Measurements from ENCODE around the gene IL31RA. TPM values are rescaled to one million over a fixed set of nuclear protein-coding genes. Genes with fewer than 3 reads are reported as not detected.
"Not testable (repeated sequence)": the region's sequence is repeated elsewhere in the genome, so short reads cannot be mapped to it uniquely, and the experiment has no call there.

IL31RA gene
- total RNA-seq, 1 experiment from 2014 or later, result not detected

DNA sequence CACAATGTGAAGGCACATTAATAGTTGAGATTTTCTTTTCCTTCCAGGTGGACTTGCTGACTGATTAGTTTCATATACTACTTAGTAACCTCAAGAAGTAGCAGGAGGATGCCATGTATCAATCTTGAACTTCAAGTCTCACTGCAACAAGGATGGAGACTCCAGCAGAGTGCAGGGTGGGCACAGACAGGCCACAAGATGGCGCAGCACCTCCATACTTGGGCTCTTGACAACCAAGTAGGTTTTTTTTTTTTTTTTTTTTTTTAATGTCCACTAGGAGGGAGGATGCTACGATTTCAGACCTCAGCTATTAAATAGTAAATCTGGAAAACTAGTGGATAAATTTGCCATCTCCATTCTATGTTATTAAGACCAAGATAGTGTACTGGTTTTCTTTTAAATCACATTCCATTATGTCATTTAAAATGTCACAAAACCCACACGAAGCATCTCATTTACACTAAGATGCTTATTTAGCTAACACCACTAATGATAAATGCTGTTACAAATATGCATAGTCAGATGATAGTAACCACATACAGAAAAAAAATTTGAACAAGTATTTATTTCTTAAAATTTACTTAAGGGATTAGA is 85.0 kb downstream of the IL31RA start:
- Mint-ChIP-seq H3K4me1 (no peaks in the 10 kb centered on the region), H3K9me3 (no peaks in the 10 kb centered on the region), H3K36me3 (no peaks in the 10 kb centered on the region), H3K27me3 (ENCODE audit: low read depth) (no peaks in the 10 kb centered on the region), H3K4me3 (no peak overlapping the region), H3K27ac (no peak overlapping the region)
- no peak for TF ChIP-seq RORB (CRISPR knock-in tag; IDR thresholded peaks at IDR 0.05)
- TF ChIP-seq ETV6 (CRISPR knock-in tag; IDR thresholded peaks at IDR 0.05), result no peak
- TF ChIP-seq FOXP1 (CRISPR knock-in tag; IDR thresholded peaks at IDR 0.05; ENCODE audit: borderline replicate concordance), result no peak
- peak; percentile 49; the same call in 1 of the 2 replicates for TF ChIP-seq CTCF (IDR thresholded peaks at IDR 0.05)
- no peak for TF ChIP-seq ATF6 (CRISPR knock-in tag; IDR thresholded peaks at IDR 0.05)
- TF ChIP-seq, protein P1, sequence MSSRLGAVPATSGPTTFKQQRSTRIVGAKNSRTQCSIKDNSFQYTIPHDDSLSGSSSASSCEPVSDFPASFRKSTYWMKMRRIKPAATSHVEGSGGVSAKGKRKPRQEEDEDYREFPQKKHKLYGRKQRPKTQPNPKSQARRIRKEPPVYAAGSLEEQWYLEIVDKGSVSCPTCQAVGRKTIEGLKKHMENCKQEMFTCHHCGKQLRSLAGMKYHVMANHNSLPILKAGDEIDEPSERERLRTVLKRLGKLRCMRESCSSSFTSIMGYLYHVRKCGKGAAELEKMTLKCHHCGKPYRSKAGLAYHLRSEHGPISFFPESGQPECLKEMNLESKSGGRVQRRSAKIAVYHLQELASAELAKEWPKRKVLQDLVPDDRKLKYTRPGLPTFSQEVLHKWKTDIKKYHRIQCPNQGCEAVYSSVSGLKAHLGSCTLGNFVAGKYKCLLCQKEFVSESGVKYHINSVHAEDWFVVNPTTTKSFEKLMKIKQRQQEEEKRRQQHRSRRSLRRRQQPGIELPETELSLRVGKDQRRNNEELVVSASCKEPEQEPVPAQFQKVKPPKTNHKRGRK (CRISPR knock-in tag; IDR thresholded peaks at IDR 0.05; ENCODE audit: borderline replicate concordance), result no peak
- TF ChIP-seq, protein P2, sequence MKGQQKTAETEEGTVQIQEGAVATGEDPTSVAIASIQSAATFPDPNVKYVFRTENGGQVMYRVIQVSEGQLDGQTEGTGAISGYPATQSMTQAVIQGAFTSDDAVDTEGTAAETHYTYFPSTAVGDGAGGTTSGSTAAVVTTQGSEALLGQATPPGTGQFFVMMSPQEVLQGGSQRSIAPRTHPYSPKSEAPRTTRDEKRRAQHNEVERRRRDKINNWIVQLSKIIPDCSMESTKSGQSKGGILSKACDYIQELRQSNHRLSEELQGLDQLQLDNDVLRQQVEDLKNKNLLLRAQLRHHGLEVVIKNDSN (CRISPR knock-in tag; IDR thresholded peaks at IDR 0.05), result no peak
- no peak for TF ChIP-seq TP53 (CRISPR knock-in tag; IDR thresholded peaks at IDR 0.05)
- peak; percentile 79 for ATAC-seq
- CTCF ChIA-PET, result interaction anchor here (0.6 to 3.5 kb wide), 53 partner anchors 10 to 1374 kb away, joined by 3 to 29 read pairs (median 4); no protein-coding TSS in a partner anchor
- POLR2A ChIA-PET, result interaction anchor here (0.6 kb wide), 1 partner anchor 829 kb away, joined by 3 read pairs; no protein-coding TSS in a partner anchor
- DNase-seq (ENCODE audit: low spot score), result peak; percentile 86

- H3K27ac Mint-ChIP-seq; POLR2A ChIA-PET; H3K27me3 Mint-ChIP-seq (ENCODE audit: low read depth); H3K4me3 Mint-ChIP-seq; DNase-seq (ENCODE audit: low spot score); H3K36me3 Mint-ChIP-seq; ATAC-seq; H3K9me3 Mint-ChIP-seq; H3K4me1 Mint-ChIP-seq: not testable (repeated sequence)
- CTCF ChIA-PET, result interaction anchor here (3.5 kb wide), 1 partner anchor 264 kb away, joined by 29 read pairs; no protein-coding TSS in a partner anchor
These were observed 86.4 kb downstream of the IL31RA start for GRCh38 chr5:55937598-55937997.

DNA sequence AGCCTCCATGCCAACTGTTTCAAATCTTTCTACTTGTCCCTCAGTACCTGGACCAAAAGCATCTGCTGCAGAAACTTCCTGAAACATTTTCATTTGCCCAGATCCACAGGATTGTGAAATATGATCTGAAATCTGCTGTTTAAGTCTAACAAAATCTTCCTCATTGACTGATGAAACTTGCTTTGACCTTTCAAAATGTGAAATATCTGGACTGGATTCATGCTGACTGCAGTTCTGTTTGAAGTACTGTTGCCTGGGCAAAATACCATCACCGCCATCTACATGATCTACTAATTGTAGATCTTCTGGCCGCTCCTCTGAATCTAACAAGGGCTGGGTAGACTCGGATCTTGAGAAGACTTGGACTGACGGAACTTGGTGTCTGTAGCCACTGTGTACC is 90.0 kb downstream of the IL31RA start:
- ATAC-seq; POLR2A ChIA-PET; H3K9me3 Mint-ChIP-seq; H3K27me3 Mint-ChIP-seq (ENCODE audit: low read depth); H3K4me3 Mint-ChIP-seq; DNase-seq (ENCODE audit: low spot score); H3K4me1 Mint-ChIP-seq; H3K27ac Mint-ChIP-seq; CTCF ChIA-PET; H3K36me3 Mint-ChIP-seq: not testable (repeated sequence)

DNA sequence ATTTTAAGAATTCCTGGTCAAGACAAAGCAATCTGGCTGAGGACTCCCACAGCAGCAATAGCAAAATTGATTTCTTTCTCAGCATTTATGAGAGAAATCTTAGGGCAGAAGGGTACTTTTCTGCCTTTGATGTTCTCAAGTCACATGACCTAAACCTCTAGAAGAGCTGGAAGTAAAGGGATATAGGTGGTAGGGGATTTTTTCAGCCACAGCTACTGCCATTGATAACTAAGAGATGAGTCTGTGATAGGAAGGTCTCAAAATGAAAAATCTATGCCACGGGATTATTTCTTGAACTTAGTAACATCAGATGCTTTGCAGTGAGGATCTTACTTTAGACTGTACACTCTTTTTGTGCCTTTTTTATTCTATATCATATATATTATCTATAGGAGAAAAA is 108.1 kb downstream of the IL31RA start:
- H3K4me3 Mint-ChIP-seq, result no peak overlapping the region
- ChIA-PET CTCF (no interaction called here), POLR2A (no interaction called here)
- no peaks in the 10 kb centered on the region for H3K4me1 Mint-ChIP-seq
- no peak for TF ChIP-seq CREB1 (CRISPR knock-in tag; IDR thresholded peaks at IDR 0.05)
- TF ChIP-seq ZNF219 (CRISPR knock-in tag; IDR thresholded peaks at IDR 0.05; ENCODE audit: borderline replicate concordance), result no peak
- TF ChIP-seq HMGA2 (CRISPR knock-in tag; IDR thresholded peaks at IDR 0.05), result no peak
- TF ChIP-seq KAT7 (CRISPR knock-in tag; IDR thresholded peaks at IDR 0.05; ENCODE audit: borderline replicate concordance), result no peak
- TF ChIP-seq ZBTB43 (CRISPR knock-in tag; IDR thresholded peaks at IDR 0.05), result no peak
- TF ChIP-seq, protein P3, sequence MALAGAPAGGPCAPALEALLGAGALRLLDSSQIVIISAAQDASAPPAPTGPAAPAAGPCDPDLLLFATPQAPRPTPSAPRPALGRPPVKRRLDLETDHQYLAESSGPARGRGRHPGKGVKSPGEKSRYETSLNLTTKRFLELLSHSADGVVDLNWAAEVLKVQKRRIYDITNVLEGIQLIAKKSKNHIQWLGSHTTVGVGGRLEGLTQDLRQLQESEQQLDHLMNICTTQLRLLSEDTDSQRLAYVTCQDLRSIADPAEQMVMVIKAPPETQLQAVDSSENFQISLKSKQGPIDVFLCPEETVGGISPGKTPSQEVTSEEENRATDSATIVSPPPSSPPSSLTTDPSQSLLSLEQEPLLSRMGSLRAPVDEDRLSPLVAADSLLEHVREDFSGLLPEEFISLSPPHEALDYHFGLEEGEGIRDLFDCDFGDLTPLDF (CRISPR knock-in tag; IDR thresholded peaks at IDR 0.05), result no peak
- H3K9me3 Mint-ChIP-seq, result no peaks in the 10 kb centered on the region
- peaks cover 3% of the 10 kb centered on the region; the same call in 1 of the 2 replicates for H3K36me3 Mint-ChIP-seq
- H3K27ac Mint-ChIP-seq, result no peak overlapping the region
- DNase-seq (ENCODE audit: low spot score), result no peak
- H3K27me3 Mint-ChIP-seq (ENCODE audit: low read depth), result no peaks in the 10 kb centered on the region
- ATAC-seq, result no peak

Measured in WTC11 (cell line).